GM18520 (cell line): ENCODE data around the gene TSG101.

ENCODE experiments used
- ATAC-seq: cut with Tn5 transposase; IDR thresholded peaks from one replicate; pipeline ENCODE4 v1.9.1; 2021; ENCODE audit not compliant: unreplicated experiment

Gene TSG101, protein sequence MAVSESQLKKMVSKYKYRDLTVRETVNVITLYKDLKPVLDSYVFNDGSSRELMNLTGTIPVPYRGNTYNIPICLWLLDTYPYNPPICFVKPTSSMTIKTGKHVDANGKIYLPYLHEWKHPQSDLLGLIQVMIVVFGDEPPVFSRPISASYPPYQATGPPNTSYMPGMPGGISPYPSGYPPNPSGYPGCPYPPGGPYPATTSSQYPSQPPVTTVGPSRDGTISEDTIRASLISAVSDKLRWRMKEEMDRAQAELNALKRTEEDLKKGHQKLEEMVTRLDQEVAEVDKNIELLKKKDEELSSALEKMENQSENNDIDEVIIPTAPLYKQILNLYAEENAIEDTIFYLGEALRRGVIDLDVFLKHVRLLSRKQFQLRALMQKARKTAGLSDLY

GRCh38 chr11:18526521-18527296 is at the start of gene TSG101:
Gene TSG101 (minus strand): TSS chr11:18526942. CDS start chr11:18526816, 126 bp downstream.
- ATAC-seq = peak; percentile 79

DNA sequence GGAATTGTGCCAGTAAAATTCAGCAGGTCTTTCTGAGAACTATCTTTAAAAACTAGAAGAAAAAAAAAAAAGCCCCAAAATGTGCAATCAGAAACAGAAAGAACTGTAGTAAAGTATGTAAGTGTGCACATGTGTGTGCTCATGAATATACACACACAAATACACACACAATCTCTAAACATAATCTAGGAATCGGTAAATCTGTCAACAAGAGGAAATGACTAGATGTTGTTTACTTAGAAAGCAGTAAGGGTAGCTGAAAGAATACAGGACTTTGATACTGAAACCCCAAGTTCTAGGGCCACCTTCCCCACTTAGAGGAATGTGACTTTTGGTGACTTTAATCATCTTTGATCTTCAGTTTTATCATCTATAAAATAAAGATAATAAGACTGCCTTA is 48.6 kb upstream of the TSG101 start:
- no peak for ATAC-seq

- ATAC-seq = no peak
Observed at GRCh38 chr11:18567081-18567480, 40.3 kb upstream of the TSG101 start.

DNA sequence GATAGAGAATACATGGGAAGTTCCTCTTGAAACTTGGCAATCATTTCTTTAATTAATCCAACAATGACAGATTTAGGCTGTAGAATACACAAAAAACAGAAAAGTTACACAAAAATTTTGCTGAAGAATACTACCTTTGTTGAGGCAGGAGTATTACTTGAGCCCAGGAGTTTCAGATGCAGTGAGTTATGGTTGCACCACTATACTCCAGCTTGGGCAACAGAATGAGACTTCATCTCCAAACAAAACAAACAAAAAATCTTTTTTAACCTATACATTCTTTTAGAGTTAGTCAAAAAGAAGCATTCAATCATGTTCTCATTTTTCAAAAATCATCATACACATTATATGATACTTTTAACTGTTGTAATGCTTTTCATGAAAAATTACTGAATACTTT is 39.7 kb upstream of the TSG101 start:
- no peak for ATAC-seq

GRCh38 chr11:18564149-18564548 is 37.4 kb upstream of the TSG101 start:
- no peak for ATAC-seq

DNA sequence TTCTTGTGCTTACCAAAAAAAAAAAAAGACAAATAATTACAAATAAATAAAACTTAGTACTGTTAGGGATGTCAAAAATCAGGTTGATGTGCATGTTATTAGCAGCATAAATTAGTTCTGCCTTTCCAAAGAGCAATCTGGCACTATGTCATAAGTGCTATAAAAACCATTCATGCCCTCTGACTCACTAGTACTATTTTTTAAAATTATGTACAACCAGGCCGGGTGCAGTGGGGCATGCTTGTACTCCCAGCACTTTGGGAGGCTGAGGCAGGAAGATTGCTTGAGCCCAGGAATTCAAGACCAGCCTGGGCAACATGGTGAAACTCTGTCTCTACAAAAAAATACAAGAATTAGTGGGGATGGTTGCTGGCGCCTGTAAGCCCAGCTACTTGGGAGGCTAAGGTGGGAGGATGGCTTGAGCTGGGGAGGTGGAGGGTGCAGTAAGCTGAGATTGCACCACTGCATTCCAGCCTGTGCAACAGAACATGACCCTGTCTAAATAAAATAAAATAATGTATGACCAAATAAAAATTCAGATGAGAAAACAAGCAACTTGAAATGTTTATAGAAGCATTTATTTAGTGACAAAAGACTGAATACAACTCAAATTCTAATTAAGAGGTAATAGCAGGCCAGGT is 36.5 kb upstream of the TSG101 start:
- ATAC-seq = no peak

- ATAC-seq = no peak
Observed at GRCh38 chr11:18548001-18548400, 21.3 kb upstream of the TSG101 start.

DNA sequence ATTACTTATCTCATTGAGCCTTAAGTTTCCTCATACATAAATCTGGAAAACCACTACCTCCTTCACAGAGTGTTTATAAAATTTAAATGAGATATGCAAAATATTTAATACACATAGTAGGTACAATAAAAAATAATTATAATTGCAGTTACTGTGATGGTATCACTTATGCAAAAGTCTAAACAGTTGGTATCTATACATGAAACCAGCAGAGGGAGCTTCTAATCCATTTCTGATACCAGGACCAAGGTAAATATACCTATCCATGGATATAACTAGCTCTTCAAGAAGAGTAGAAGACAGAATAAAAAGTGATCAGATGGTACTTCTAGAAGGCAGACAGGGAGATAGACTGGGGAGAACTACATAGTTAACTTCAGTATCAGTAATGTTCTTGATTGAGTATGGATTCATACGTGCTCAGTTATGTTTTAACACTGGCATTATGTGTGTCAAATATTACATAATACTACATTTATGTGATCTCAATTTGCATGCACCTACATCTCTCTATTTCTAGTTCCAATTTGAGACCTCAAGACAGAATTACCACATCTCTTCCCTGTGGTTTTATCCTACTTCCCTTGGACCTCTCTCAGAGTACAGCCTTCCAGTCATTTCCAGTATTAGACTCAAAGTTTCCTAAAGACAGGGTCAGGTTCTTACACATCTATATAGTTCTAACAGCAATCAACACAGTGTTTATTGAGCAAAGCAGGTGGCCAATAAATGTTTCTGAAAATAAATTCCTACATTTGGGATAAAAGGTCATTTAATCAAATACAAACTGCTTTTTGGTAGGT is 13.7 kb upstream of the TSG101 start:
- ATAC-seq = no peak

DNA sequence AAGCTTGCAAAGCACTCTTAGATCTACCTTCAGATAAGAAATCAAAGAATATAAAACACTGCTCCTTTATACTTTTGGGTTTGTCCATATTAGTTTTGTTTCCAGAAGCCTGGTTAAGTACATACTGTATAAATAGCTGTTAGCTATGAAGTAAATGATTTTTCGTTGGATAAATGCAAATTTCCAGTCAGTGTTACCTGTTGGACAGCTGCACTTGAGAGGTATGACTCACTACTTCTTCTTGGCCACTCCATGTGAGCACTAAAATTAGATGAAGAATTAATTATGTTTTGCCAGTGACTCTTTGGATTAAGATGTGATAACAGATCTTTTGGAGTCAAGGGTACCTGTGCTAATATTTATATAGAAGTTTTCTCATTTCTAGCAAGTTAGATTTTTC is 9.5 kb upstream of the TSG101 start:
- ATAC-seq = no peak

DNA sequence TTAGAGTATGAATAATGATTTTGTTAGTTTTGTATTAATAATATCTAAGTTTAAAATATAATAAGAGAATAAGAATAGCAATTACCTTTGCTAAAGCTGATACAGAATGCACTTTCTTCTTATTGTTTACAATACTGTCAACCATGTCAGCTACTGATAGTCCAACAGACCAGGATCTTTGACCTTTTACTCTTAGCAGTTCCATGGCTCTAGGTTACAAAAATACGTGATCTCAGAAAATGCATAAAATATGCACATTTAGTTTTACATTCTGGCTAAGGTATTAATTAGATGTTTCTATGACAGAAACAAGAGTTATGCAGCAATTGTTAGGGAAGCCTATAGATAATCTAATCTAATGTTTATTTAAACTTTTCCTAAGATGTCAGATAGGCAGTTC is 7.5 kb upstream of the TSG101 start:
- no peak for ATAC-seq

- no peak for ATAC-seq
Observed at GRCh38 chr11:18533365-18533764, 6.6 kb upstream of the TSG101 start.

- no peak for ATAC-seq
Observed at GRCh38 chr11:18527512-18527911, 770 bp upstream of the TSG101 start.

DNA sequence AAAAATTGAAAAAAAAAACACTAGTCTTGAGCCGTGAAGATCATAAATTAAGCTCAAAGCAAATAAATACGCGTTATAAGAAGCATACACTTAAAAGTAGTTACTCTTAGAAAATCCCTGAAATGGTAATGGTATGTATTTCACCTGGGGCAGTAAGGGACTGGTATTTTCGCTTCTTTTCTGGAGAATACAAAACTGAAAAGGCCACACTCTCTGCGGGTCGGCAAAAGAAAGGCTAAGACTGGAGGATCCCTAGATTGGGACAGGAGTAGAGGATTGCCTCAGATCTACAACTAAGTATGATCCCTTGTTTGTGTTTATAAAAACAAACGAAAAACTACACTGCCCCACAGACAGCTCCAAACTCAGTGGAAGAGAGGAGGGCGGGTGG is 617 bp downstream of the TSG101 start:
- ATAC-seq = no peak

- ATAC-seq = no peak
Observed at GRCh38 chr11:18524248-18524647, 2.5 kb downstream of the TSG101 start.

GRCh38 chr11:18523084-18523483 is 3.7 kb downstream of the TSG101 start:
- no peak for ATAC-seq

DNA sequence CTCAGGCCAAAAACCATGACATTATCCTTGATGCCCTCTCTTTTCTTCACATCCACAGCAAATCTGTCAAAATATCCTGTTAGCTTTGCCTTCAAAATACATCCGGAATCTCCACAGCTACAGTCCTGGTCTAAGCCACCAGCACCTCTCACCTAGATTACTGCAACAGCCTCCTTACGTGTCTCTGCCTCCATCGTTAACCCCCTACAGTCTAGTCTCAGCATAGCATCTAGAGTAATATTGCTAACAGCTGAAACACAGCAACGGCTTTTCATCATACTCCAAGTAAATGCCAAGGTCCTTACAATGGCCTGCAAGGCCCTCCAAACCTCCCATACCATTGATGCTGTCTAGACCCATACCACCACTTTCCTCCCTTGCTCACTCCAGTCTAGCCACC is 4.4 kb downstream of the TSG101 start:
- no peak for ATAC-seq

DNA sequence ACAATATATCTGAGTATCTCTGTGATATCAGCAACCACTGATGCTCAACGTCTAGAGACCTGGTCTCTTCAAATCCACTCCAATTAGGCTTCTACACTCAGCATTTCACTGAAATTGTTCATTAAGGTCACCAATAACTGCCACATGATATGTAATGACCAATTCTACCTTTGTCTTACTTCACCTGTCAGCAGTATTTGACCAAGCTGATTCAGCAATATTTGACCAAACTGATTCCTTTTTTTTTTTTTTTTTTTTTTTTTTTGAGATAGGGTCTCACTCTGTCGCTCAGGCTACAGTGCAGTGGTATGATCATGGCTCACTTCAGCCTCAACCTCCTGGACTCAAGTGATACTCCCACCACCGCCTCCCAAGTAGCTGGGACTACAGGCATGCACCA is 5.6 kb downstream of the TSG101 start:
- ATAC-seq = no peak

DNA sequence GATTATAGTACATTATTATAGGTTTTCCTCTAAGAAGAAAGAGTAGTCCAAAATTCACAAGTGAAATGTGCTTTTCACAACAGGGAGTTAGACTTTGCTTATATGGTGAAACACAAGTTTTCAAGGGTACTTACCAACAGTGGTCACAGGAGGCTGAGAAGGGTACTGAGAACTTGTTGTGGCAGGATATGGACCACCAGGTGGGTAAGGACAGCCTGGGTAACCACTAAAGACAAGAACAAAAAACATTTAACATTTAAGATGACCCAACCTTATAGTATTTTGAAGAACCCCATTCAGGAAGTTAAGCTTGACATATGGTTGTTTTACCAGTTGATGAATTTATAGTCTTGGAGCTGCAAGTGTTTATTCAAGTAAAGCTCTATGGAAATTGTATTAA is 24.4 kb downstream of the TSG101 start:
- ATAC-seq = no peak

GRCh38 chr11:18501629-18502028 is 25.1 kb downstream of the TSG101 start:
- ATAC-seq = no peak

GRCh38 chr11:18498039-18498438 is 28.7 kb downstream of the TSG101 start:
- no peak for ATAC-seq

DNA sequence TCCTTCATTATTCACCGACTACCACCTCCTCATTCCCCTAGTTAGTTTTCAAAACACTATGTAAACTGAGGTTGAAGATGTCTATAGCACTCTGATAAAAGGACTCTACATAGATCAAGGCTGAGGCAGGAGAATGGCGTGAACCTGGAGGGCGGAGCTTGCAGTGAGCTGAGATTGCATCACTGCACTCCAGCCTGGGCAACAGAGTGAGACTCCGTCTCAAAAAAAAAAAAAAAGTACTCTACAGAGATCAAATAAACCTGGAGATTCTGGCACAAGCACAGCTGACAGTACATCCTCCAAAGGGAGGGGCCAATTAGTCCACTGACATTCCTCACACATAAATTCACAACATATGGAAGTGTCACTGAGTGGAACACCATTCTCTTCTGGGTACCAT is 31.0 kb downstream of the TSG101 start:
- no peak for ATAC-seq
